NCI-H2171 (cell line): ENCODE data around the gene CYB561A3.
"Not testable (repeated sequence)": the region's sequence is repeated elsewhere in the genome, so short reads cannot be mapped to it uniquely, and the experiment has no call there.

Experiments
- DNase-seq: peaks from one replicate; lab custom pipeline; 2025; lab: John Stamatoyannopoulos, UW

The CYB561A3 gene

GRCh38 chr11:61361741-61362541, at the start of gene CYB561A3, which contains the start of gene TMEM138:
TSS of gene CYB561A3 (minus strand) at chr11:61361882. CDS start at chr11:61356713, 5,169 bp downstream.
TSS of gene TMEM138 (plus strand) at chr11:61362374. CDS start at chr11:61364391, 2,017 bp downstream.
- peak; percentile 91 for DNase-seq

GRCh38 chr11:61406991-61407728, 45.5 kb upstream of the CYB561A3 start:
- DNase-seq = no peak

- no peak for DNase-seq
Observed at GRCh38 chr11:61406067-61406466, 44.4 kb upstream of the CYB561A3 start.

GRCh38 chr11:61404641-61405040, 43.0 kb upstream of the CYB561A3 start:
- DNase-seq = no peak

GRCh38 chr11:61404103-61404502, 42.4 kb upstream of the CYB561A3 start:
- DNase-seq = no peak

GRCh38 chr11:61403658-61404057, 42.0 kb upstream of the CYB561A3 start:
- DNase-seq = no peak

GRCh38 chr11:61401573-61401972, 39.9 kb upstream of the CYB561A3 start:
- DNase-seq = no peak

- DNase-seq = no peak
Observed at GRCh38 chr11:61401173-61401572, 39.5 kb upstream of the CYB561A3 start.

- no peak for DNase-seq
Observed at GRCh38 chr11:61392981-61393595, 31.4 kb upstream of the CYB561A3 start.

- DNase-seq = no peak
Observed at GRCh38 chr11:61390161-61390560, 28.5 kb upstream of the CYB561A3 start.

GRCh38 chr11:61384271-61385242, 22.9 kb upstream of the CYB561A3 start:
- DNase-seq = no peak

- not testable (repeated sequence) for DNase-seq
Observed at GRCh38 chr11:61383859-61384258, 22.2 kb upstream of the CYB561A3 start.

GRCh38 chr11:61380884-61381283, 19.2 kb upstream of the CYB561A3 start:
- DNase-seq = no peak

GRCh38 chr11:61378713-61379313, 17.1 kb upstream of the CYB561A3 start:
- no peak for DNase-seq

- no peak for DNase-seq
Observed at GRCh38 chr11:61377461-61378160, 15.9 kb upstream of the CYB561A3 start.

- no peak for DNase-seq
Observed at GRCh38 chr11:61375761-61376108, 14.1 kb upstream of the CYB561A3 start.

- DNase-seq = no peak
Observed at GRCh38 chr11:61372659-61373420, 11.2 kb upstream of the CYB561A3 start.

GRCh38 chr11:61370349-61371005, 8.8 kb upstream of the CYB561A3 start:
- no peak for DNase-seq
